ENCODE results near the gene LNP1. TPM values are rescaled to one million over a fixed set of nuclear protein-coding genes. Genes with fewer than 3 reads are reported as not detected.

LNP1 gene
- total and polyA plus RNA-seq, 2 of the 8 experiments (the other 6 are each of a cell fraction or from before 2014, with no cell fraction given): 6.6 to 8.7 TPM

DNA sequence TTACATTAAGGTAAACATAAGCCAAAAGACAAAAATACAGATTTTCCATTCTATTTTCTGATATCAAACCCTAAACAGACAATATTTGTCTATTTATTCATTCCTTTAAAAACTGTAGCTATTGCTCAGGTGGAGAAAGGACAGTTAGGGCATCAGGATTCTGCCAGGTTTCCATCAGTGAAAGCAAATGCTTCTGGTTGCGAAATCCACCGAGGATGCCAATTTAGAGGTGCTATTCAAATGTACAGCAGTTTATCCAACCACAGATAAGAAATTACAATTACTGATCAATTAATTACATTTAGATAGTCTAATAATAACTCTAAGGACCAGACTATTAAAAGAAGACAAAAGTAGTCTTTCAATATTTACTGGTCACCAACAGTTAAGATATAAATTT is 4.4 kb upstream of the LNP1 start:
- Histone ChIP-seq H3K23ac (ENCODE audit: insufficient read length) (no peak overlapping the region), H3K79me1 (ENCODE audit: low read depth, low read length) (no peaks in the 10 kb centered on the region), H3K14ac (ENCODE audit: insufficient read length) (no peak overlapping the region), H3K4me1 (replicated peaks in 1 of 4; ENCODE audit: control insufficient read depth in 3 of 4, insufficient read depth in 4 of 4, low read length in 3 of 4) (peaks cover 0 to 3% (median under 1%) of the 10 kb centered on the region in 4 experiments; a peak in 2 of 7 replicates), H4K91ac (replicated peaks; ENCODE audit: insufficient read length, low read length) (no peak overlapping the region), H3K4me2 (ENCODE audit: insufficient read depth in 1 of 2, low read depth in 2 of 2, low read length in 2 of 2) (no peak overlapping the region), H3K27ac (ENCODE audit: low read depth, low read length) (no peak overlapping the region), H2BK120ac (replicated peaks; ENCODE audit: low read depth, low read length) (no peak overlapping the region), H3K9ac (replicated peaks in 1 of 4; ENCODE audit: extremely low read depth in 1 of 4, low read depth in 3 of 4, low read length in 3 of 4) (no peak overlapping the region), H4K20me1 (replicated peaks in 1 of 2; ENCODE audit: control insufficient read depth in 1 of 2, insufficient read depth in 2 of 2, low read length in 2 of 2) (peaks cover 14 to 18% of the 10 kb centered on the region in 2 experiments), H2BK15ac (ENCODE audit: low read length) (no peak overlapping the region), H3K56ac (replicated peaks; ENCODE audit: insufficient read length, low read depth, low read length) (no peak overlapping the region), H2AK5ac (ENCODE audit: low read depth, low read length) (no peak overlapping the region), H3K23me2 (ENCODE audit: low read depth, low read length) (peaks cover 15% of the 10 kb centered on the region), H3K4me3 (ENCODE audit: extremely low read depth in 1 of 4, insufficient read depth in 2 of 4, low read depth in 3 of 4, low read length in 4 of 4) (no peak overlapping the region), H4K5ac (ENCODE audit: insufficient read length, low read depth, low read length) (no peak overlapping the region), H2BK5ac (ENCODE audit: low read depth, low read length) (no peak overlapping the region), H3K9me3 (ENCODE audit: insufficient read depth in 2 of 2, low read depth in 1 of 2, low read length in 1 of 2) (no peaks in the 10 kb centered on the region), H3K27me3 (replicated peaks in 1 of 4; ENCODE audit: control insufficient read depth in 3 of 4, extremely low read depth in 1 of 4, insufficient read depth in 3 of 4, low read length in 3 of 4) (no peaks in the 10 kb centered on the region), H3K36me3 (ENCODE audit: control insufficient read depth in 2 of 4, insufficient read depth in 4 of 4, low read length in 3 of 4) (no peaks in the 10 kb centered on the region), H3K4ac (replicated peaks; ENCODE audit: insufficient read length, low read depth, low read length) (no peak overlapping the region), H4K8ac (ENCODE audit: extremely low read depth, insufficient read depth, low read length) (no peak overlapping the region), H2BK20ac (ENCODE audit: low read length) (no peak overlapping the region), H3K18ac (ENCODE audit: extremely low read depth, low read length) (no peak overlapping the region), H3K79me2 (ENCODE audit: control insufficient read depth in 1 of 2, insufficient read depth in 2 of 2, low read length in 2 of 2) (peaks cover 21 to 85% of the 10 kb centered on the region in 2 experiments), H2BK12ac (ENCODE audit: low read depth, low read length) (no peak overlapping the region), H2AFZ (ENCODE audit: low read length) (no peak overlapping the region)
- FAIRE-seq: no peak
- POLR2A ChIA-PET (ENCODE audit: partially characterized antibody): no interaction called here
- CTCF ChIA-PET (ENCODE audit: partially characterized antibody): no interaction called here
- WGBS, 2 experiments (ENCODE audit: extremely low coverage in 1 of 2, insufficient coverage in 1 of 2, insufficient read length in 1 of 2, insufficient replicate concordance in 2 of 2, low coverage in 1 of 2, low lambda C conversion rate in 2 of 2, missing lambda C conversion rate in 1 of 2): 100% methylated on average over 2 of the region's 2 CpGs; no CpG with 5 or more reads in 1 of the 2 experiments
- no peak for DNase-seq (ENCODE audit: low read depth in 1 of 2, low spot score in 2 of 2)
- TF ChIP-seq CEBPB (IDR thresholded peaks at IDR 0.05; ENCODE audit: low read depth, low read length): peak; percentile 85
- TF ChIP-seq TAF7 (optimal IDR thresholded peaks at IDR 0.05; ENCODE audit: borderline replicate concordance, low read depth, low read length): no peak
